ENCODE measurements around the gene XRCC1.
A peak's percentile ranks its signal among the peaks of the same experiment; 100 is the strongest.

Gene XRCC1, protein sequence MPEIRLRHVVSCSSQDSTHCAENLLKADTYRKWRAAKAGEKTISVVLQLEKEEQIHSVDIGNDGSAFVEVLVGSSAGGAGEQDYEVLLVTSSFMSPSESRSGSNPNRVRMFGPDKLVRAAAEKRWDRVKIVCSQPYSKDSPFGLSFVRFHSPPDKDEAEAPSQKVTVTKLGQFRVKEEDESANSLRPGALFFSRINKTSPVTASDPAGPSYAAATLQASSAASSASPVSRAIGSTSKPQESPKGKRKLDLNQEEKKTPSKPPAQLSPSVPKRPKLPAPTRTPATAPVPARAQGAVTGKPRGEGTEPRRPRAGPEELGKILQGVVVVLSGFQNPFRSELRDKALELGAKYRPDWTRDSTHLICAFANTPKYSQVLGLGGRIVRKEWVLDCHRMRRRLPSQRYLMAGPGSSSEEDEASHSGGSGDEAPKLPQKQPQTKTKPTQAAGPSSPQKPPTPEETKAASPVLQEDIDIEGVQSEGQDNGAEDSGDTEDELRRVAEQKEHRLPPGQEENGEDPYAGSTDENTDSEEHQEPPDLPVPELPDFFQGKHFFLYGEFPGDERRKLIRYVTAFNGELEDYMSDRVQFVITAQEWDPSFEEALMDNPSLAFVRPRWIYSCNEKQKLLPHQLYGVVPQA

DNA sequence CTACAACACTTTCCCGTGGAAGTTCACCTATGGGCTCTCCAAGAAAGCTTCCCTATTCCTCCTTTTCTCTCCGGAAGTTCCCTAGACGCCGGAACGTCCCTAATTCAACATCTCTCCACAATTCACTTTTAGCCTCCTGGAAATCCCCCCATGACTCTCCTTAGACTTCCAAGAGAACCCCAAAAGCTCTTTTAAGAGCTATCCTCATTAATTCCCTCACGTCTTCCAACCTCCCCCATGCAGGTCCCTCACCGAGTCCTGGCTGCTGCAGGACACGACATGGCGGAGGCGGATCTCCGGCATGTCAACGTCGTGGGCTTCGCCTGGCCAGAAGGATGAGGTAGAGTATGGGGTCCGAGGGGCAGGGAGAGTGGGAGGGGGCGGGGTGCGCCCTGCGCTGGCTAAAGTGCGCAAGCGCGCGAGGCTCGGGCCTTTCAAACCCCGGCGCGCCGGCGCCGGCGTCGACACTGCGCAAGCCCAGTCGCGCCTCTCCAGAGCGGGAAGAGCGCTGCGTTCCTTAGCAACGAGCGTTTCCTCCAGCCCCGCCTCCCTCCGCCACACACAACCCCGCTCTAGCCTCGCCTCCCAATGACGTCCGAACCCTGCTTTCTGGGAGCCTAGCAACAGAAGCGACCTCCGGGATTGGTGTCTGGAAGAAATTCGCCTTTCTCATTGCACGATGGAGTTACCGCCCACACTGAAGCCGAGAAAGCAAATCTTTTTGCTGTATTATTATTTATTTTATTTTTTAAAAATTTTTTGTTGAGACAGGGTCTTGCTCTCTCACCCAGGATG lies at the start of gene XRCC1, which contains the start of gene PINLYP:
Gene XRCC1, minus strand, starts transcription at position 372 of the 795 bp plus-strand sequence. Its CDS starts 69 bp downstream, at position 303.
Gene PINLYP, plus strand, starts transcription at position 646 of the 795 bp plus-strand sequence. CDS start 1,391 bp downstream, outside the sequence.
- no peak for TF ChIP-seq CTCF (IDR thresholded peaks at IDR 0.05; ENCODE audit: low read depth, low read length)
- H3K4me3 ChIP-seq (ENCODE audit: low read depth, low read length): peak within 1 kb of the TSS; percentile 95

DNA sequence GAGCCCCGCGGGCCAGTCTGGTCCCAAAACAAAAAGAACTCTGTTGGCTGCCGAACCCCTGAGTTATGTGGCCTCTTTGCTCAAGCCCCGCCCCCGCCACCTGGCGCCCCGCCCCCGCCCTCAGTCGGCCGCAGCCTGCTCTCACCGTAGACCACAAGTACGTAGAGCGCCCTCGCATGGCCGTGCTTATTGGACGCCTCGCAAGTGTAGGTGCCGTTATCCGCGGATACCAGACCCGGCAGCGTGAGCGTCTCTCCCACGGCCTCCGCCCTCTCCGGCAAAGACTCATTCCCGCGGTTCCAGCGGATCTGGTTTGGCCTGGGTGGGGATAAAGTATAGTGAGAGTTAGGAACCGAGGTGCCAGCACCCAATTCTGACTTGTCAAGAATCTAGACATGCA lies 49.6 kb upstream of the XRCC1 start:
- no peak for TF ChIP-seq CTCF (IDR thresholded peaks at IDR 0.05; ENCODE audit: low read depth, low read length)
- H3K4me3 ChIP-seq (ENCODE audit: low read depth, low read length): no peak overlapping the region

DNA sequence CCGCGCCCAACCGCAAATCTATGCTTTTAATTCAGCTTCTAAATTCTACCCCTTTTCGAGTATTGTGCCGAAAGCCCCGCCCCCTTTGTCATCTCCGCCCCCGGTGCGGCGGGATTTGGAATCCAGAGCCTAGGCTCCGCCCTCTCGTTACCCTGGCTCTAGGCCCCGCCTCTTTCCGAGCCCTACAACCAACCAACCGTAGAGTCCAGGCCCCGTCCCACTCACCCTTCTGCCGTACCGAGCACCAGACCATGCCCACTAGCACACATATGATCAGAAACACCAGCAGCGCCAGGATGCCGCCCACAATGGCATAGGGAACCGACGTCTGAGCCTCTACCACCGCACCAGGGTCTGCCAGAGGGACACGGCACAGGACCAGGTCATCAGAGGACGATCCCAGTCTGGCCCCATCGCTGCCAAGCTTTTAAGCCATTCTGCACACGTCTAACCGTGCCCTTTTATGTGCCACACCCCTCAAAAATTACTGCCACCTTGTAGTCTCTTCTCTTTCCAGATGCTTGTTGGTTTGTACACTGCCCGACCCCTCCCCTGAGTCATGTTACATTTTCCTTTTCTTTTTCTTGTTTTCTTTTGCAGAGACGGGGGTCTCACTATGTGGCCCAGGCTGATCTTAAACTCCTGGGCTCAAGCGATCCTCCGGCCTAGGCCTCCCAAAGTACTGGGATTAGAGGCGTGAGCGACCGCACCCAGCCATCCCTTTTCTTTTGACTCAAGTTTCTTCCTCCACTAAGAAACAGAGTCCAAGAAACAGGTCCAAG lies 48.8 kb upstream of the XRCC1 start:
- no peak overlapping the region for H3K4me3 ChIP-seq (ENCODE audit: low read depth, low read length)
- no peak for TF ChIP-seq CTCF (IDR thresholded peaks at IDR 0.05; ENCODE audit: low read depth, low read length)

GRCh38 chr19:43622956-43623355 lies 47.6 kb upstream of the XRCC1 start:
- TF ChIP-seq CTCF (IDR thresholded peaks at IDR 0.05; ENCODE audit: low read depth, low read length): no peak
- H3K4me3 ChIP-seq (ENCODE audit: low read depth, low read length): no peak overlapping the region

- H3K4me3 ChIP-seq (ENCODE audit: low read depth, low read length): no peak overlapping the region
- TF ChIP-seq CTCF (IDR thresholded peaks at IDR 0.05; ENCODE audit: low read depth, low read length): no peak
Measured at GRCh38 chr19:43622070-43622469, 46.7 kb upstream of the XRCC1 start.

- peak overlapping the region; percentile 79 for H3K4me3 ChIP-seq (ENCODE audit: low read depth, low read length)
- TF ChIP-seq CTCF (IDR thresholded peaks at IDR 0.05; ENCODE audit: low read depth, low read length): no peak
Measured at GRCh38 chr19:43620061-43621001, 45.0 kb upstream of the XRCC1 start.
